Activated T-helper 2 cell treated with anti-CD3 and anti-CD28 coated beads, Interferon-gamma antibody, Interleukin-2, Interleukin-4, amounts not matched to agents 10 μg/mL and 5 μg/mL and 100 μg/mL, durations not matched to agents 14 hours and 24 hours and 36 hours (primary cell): ENCODE measurements around the gene KLK4. TPM values are rescaled to one million over a fixed set of nuclear protein-coding genes. Genes with fewer than 3 reads are reported as not detected.

Experiments used
- DNase-seq: peaks from one replicate; pipeline ENCODE4 v3.0.0; 2021; ENCODE audit warnings: low spot score
- H3K27ac Mint-ChIP-seq: one replicate; pipeline ENCODE4 v1.8.0; 2021; ENCODE audit warnings: mixed read lengths
- H3K27me3 Mint-ChIP-seq: one replicate; pipeline ENCODE4 v1.8.0; 2021; ENCODE audit warnings: low read depth, mixed read lengths
- H3K36me3 Mint-ChIP-seq: one replicate; pipeline ENCODE4 v1.8.0; 2021; ENCODE audit warnings: low read depth, mixed read lengths
- H3K4me1 Mint-ChIP-seq: one replicate; pipeline ENCODE4 v1.8.0; 2021; ENCODE audit warnings: low read depth, mixed read lengths
- H3K4me3 Mint-ChIP-seq: one replicate; pipeline ENCODE4 v1.8.0; 2021; ENCODE audit warnings: low read depth, mild to moderate bottlenecking, moderate library complexity, mixed read lengths
- H3K9me3 Mint-ChIP-seq: one replicate; pipeline ENCODE4 v1.8.0; 2021; ENCODE audit warnings: mixed read lengths
- intact Hi-C: fragments of 100-400 bp; cut with micrococcal nuclease; formaldehyde crosslinking; loops from one replicate; pipeline ENCODE4 v1.15.1; 2023
- total RNA-seq: library from RNA; stranded (reverse); gene quantifications from 2 replicates; pipeline ENCODE4 v1.2.3, GENCODE V29; 2022

KLK4 gene
- total RNA-seq, 1 donor from 2014 or later: not detected

- Mint-ChIP-seq H3K27ac (no peak overlapping the region), H3K27me3 (peaks cover 11% of the 10 kb centered on the region), H3K4me1 (peaks cover 1% of the 10 kb centered on the region), H3K9me3 (peaks cover 4% of the 10 kb centered on the region), H3K4me3 (no peak overlapping the region), H3K36me3 (no peaks in the 10 kb centered on the region)
- intact Hi-C loops: no loop called here
- DNase-seq: no peak
Observed at GRCh38 chr19:50891253-50891625, 20.0 kb downstream of the KLK4 start.

- Mint-ChIP-seq H3K36me3 (no peaks in the 10 kb centered on the region), H3K9me3 (peaks cover 4% of the 10 kb centered on the region), H3K4me1 (peaks cover 1% of the 10 kb centered on the region), H3K27me3 (peaks cover 11% of the 10 kb centered on the region), H3K4me3 (no peak overlapping the region), H3K27ac (no peak overlapping the region)
- DNase-seq: no peak
- intact Hi-C loops: no loop called here
Observed at GRCh38 chr19:50890422-50891252, 20.6 kb downstream of the KLK4 start.

GRCh38 chr19:50889638-50890037, 21.6 kb downstream of the KLK4 start:
- no peak for DNase-seq
- intact Hi-C loops: no loop called here
- Mint-ChIP-seq H3K36me3 (no peaks in the 10 kb centered on the region), H3K27me3 (peaks cover 11% of the 10 kb centered on the region), H3K4me1 (peaks cover 1% of the 10 kb centered on the region), H3K27ac (no peak overlapping the region), H3K4me3 (no peak overlapping the region), H3K9me3 (no peaks in the 10 kb centered on the region)

GRCh38 chr19:50882188-50882587, 29.0 kb downstream of the KLK4 start:
- Mint-ChIP-seq H3K27me3 (peaks cover 19% of the 10 kb centered on the region), H3K36me3 (no peaks in the 10 kb centered on the region), H3K27ac (no peak overlapping the region), H3K4me3 (no peak overlapping the region), H3K9me3 (no peaks in the 10 kb centered on the region), H3K4me1 (no peaks in the 10 kb centered on the region)
- no peak for DNase-seq
- intact Hi-C loops: no loop called here

GRCh38 chr19:50880241-50880640, 31.0 kb downstream of the KLK4 start:
- intact Hi-C loops: no loop called here
- Mint-ChIP-seq H3K27me3 (peaks cover 17% of the 10 kb centered on the region), H3K27ac (no peak overlapping the region), H3K9me3 (no peaks in the 10 kb centered on the region), H3K36me3 (no peaks in the 10 kb centered on the region), H3K4me1 (no peaks in the 10 kb centered on the region), H3K4me3 (no peak overlapping the region)
- DNase-seq: no peak

GRCh38 chr19:50878851-50879250, 32.3 kb downstream of the KLK4 start:
- no peaks in the 10 kb centered on the region for H3K9me3 Mint-ChIP-seq
- no peak for DNase-seq
- H3K4me1 Mint-ChIP-seq: no peaks in the 10 kb centered on the region
- no peak overlapping the region for H3K4me3 Mint-ChIP-seq
- intact Hi-C loops: no loop called here
- no peaks in the 10 kb centered on the region for H3K36me3 Mint-ChIP-seq
- no peak overlapping the region for H3K27ac Mint-ChIP-seq
- H3K27me3 Mint-ChIP-seq: peaks cover 16% of the 10 kb centered on the region

GRCh38 chr19:50877338-50877737, 33.9 kb downstream of the KLK4 start:
- H3K4me1 Mint-ChIP-seq: no peaks in the 10 kb centered on the region
- DNase-seq: no peak
- H3K27ac Mint-ChIP-seq: no peak overlapping the region
- H3K27me3 Mint-ChIP-seq: peaks cover 15% of the 10 kb centered on the region
- no peaks in the 10 kb centered on the region for H3K9me3 Mint-ChIP-seq
- H3K36me3 Mint-ChIP-seq: no peaks in the 10 kb centered on the region
- H3K4me3 Mint-ChIP-seq: no peak overlapping the region
- intact Hi-C loops: no loop called here

- H3K9me3 Mint-ChIP-seq: no peaks in the 10 kb centered on the region
Observed at GRCh38 chr19:50876456-50876855, 34.7 kb downstream of the KLK4 start.

GRCh38 chr19:50875795-50876422, 35.3 kb downstream of the KLK4 start:
- no peaks in the 10 kb centered on the region for H3K9me3 Mint-ChIP-seq
- no peak overlapping the region for H3K4me3 Mint-ChIP-seq
- H3K36me3 Mint-ChIP-seq: no peaks in the 10 kb centered on the region
- no peak overlapping the region for H3K27ac Mint-ChIP-seq
- no peak for DNase-seq
- intact Hi-C loops: no loop called here
- H3K4me1 Mint-ChIP-seq: no peaks in the 10 kb centered on the region
- H3K27me3 Mint-ChIP-seq: peaks cover 21% of the 10 kb centered on the region

More at GRCh38 chr19:50876456-50876855, 34.7 kb downstream of the KLK4 start:
- Mint-ChIP-seq H3K4me3 (no peak overlapping the region), H3K36me3 (no peaks in the 10 kb centered on the region), H3K27me3 (peaks cover 16% of the 10 kb centered on the region), H3K4me1 (no peaks in the 10 kb centered on the region), H3K27ac (no peak overlapping the region)
- intact Hi-C loops: no loop called here
- no peak for DNase-seq

- peaks cover 11% of the 10 kb centered on the region for H3K27me3 Mint-ChIP-seq
- no peaks in the 10 kb centered on the region for H3K36me3 Mint-ChIP-seq
Observed at GRCh38 chr19:50874211-50874610, 37.0 kb downstream of the KLK4 start.

GRCh38 chr19:50873056-50873455, 38.1 kb downstream of the KLK4 start, which contains the start of gene KLK2:
Gene KLK2, plus strand, starts transcription at chr19:50873439. Its CDS starts 35 bp downstream, at chr19:50873474.
- H3K4me3 Mint-ChIP-seq: no peak within 1 kb of the TSS
- H3K4me1 Mint-ChIP-seq: no peaks in the 10 kb centered on the region
- H3K9me3 Mint-ChIP-seq: no peaks in the 10 kb centered on the region
- no peaks in the 10 kb centered on the region for H3K36me3 Mint-ChIP-seq
- intact Hi-C loops: no loop called here
- no peak for DNase-seq
- peaks cover 13% of the 10 kb centered on the region for H3K27me3 Mint-ChIP-seq
- no peak within 1 kb of the TSS for H3K27ac Mint-ChIP-seq

More at GRCh38 chr19:50874211-50874610, 37.0 kb downstream of the KLK4 start:
- intact Hi-C loops: no loop called here
- Mint-ChIP-seq H3K9me3 (no peaks in the 10 kb centered on the region), H3K4me3 (no peak overlapping the region), H3K27ac (no peak overlapping the region), H3K4me1 (no peaks in the 10 kb centered on the region)
- DNase-seq: no peak

GRCh38 chr19:50870417-50871089, 40.6 kb downstream of the KLK4 start:
- Mint-ChIP-seq H3K4me3 (no peak overlapping the region), H3K4me1 (no peaks in the 10 kb centered on the region), H3K27ac (no peak overlapping the region), H3K9me3 (no peaks in the 10 kb centered on the region), H3K36me3 (no peaks in the 10 kb centered on the region), H3K27me3 (peaks cover 17% of the 10 kb centered on the region)
- intact Hi-C loops: no loop called here
- no peak for DNase-seq

- Mint-ChIP-seq H3K27ac (no peak overlapping the region), H3K4me1 (no peaks in the 10 kb centered on the region), H3K9me3 (no peaks in the 10 kb centered on the region), H3K27me3 (peaks cover 17% of the 10 kb centered on the region), H3K36me3 (no peaks in the 10 kb centered on the region), H3K4me3 (no peak overlapping the region)
- intact Hi-C loops: no loop called here
- no peak for DNase-seq
Observed at GRCh38 chr19:50869479-50869878, 41.7 kb downstream of the KLK4 start.
